ENCODE measurements around the gene GALR3.

DNA sequence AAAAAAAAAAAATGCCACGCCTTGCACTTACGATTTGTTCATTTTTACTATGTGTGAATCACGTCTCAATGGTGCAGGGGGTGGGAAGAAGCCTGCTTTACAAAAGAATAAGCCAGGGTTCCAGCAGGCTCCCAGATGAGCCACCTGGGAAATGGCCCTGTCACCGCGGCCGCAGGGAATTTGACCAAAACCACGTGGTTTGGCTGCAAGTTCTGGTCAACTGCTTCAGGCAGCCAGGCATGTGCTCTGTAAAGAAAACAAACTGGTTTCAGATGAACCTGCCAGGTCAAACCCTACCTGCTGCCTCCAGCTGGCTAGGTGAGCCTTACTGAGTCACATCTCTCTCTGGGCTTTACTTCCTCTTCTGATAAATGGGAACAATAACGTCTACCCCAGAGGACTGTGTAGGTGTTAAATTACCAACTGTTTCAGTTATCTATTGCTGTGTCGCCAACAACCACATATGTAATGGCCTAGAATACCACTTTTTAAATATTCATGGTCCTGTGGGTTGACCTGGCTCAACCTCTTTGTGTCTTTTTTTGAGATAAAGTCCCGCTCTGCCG, 46.0 kb upstream of the GALR3 start:
- TF ChIP-seq RXRA (IDR thresholded peaks at IDR 0.05) (peak; percentile 64 to 77), RAD21 (IDR thresholded peaks at IDR 0.05) (peak in 1 of 2 donors; percentile 42), GABPA (IDR thresholded peaks at IDR 0.05 in 1 of 2, conservative IDR thresholded peaks at IDR 0.05 in 1 of 2) (no peak), SP1 (IDR thresholded peaks at IDR 0.05) (no peak), YY1 (IDR thresholded peaks at IDR 0.05) (peak; percentile 15), FOXA1 (IDR thresholded peaks at IDR 0.05) (no peak), TAF1 (conservative IDR thresholded peaks at IDR 0.05) (no peak)
- TF ChIP-seq, protein P1, sequence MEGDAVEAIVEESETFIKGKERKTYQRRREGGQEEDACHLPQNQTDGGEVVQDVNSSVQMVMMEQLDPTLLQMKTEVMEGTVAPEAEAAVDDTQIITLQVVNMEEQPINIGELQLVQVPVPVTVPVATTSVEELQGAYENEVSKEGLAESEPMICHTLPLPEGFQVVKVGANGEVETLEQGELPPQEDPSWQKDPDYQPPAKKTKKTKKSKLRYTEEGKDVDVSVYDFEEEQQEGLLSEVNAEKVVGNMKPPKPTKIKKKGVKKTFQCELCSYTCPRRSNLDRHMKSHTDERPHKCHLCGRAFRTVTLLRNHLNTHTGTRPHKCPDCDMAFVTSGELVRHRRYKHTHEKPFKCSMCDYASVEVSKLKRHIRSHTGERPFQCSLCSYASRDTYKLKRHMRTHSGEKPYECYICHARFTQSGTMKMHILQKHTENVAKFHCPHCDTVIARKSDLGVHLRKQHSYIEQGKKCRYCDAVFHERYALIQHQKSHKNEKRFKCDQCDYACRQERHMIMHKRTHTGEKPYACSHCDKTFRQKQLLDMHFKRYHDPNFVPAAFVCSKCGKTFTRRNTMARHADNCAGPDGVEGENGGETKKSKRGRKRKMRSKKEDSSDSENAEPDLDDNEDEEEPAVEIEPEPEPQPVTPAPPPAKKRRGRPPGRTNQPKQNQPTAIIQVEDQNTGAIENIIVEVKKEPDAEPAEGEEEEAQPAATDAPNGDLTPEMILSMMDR (IDR thresholded peaks at IDR 0.05; ENCODE audit: low read depth, low read length, missing input control): no peak
- TF ChIP-seq, protein P2, sequence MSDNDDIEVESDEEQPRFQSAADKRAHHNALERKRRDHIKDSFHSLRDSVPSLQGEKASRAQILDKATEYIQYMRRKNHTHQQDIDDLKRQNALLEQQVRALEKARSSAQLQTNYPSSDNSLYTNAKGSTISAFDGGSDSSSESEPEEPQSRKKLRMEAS (IDR thresholded peaks at IDR 0.05): peak; percentile 94
